HCT116 (cell line): ENCODE results near the gene MRPL37.

ENCODE experiments used
- CTCF ChIP-seq, 3 experiments: fragments of 200-600 bp in 1 of 3; sonication (generic) in 1 of 3; IDR thresholded peaks in 2 of 3; conservative IDR thresholded peaks in 1 of 3; 2 replicates each; pipeline ENCODE4 v1.5.1; 2012 to 2017; ENCODE audit warnings: low read depth in 2 of 3, low read length in 2 of 3, antibody characterized with exemption in 1 of 3, borderline replicate concordance in 1 of 3, control low read depth in 1 of 3, mild to moderate bottlenecking in 1 of 3, mixed read lengths in 1 of 3, mixed run types in 1 of 3, moderate library complexity in 1 of 3; ENCODE audit not compliant: insufficient read depth in 1 of 3
- EZH2 ChIP-seq: fragments of 200-600 bp; sonication (generic); IDR thresholded peaks from 2 replicates; pipeline ENCODE4 v1.6.1; 2017; ENCODE audit warnings: antibody characterized with exemption, mixed run types
- MAX ChIP-seq: IDR thresholded peaks from 2 replicates; pipeline ENCODE4 v1.6.1; 2012
- SIN3A ChIP-seq: IDR thresholded peaks from 2 replicates; pipeline ENCODE4 v1.6.1; 2012; ENCODE audit warnings: low read depth
- SRF ChIP-seq: IDR thresholded peaks from 2 replicates; pipeline ENCODE4 v1.6.1; 2012; ENCODE audit warnings: low read depth
- ZBTB33 ChIP-seq: IDR thresholded peaks from 2 replicates; pipeline ENCODE4 v1.6.1; 2011; ENCODE audit warnings: mild to moderate bottlenecking, low read length, moderate library complexity; ENCODE audit not compliant: insufficient replicate concordance; ENCODE audit errors: extremely low read depth

- TF ChIP-seq CTCF (IDR thresholded peaks at IDR 0.05 in 2 of 3, conservative IDR thresholded peaks at IDR 0.05 in 1 of 3; ENCODE audit: borderline replicate concordance in 1 of 3, insufficient read depth in 1 of 3, low read depth in 2 of 3, low read length in 2 of 3) = no peak
- no peak for TF ChIP-seq EZH2
- TF ChIP-seq SIN3A = no peak
- no peak for TF ChIP-seq MAX
- TF ChIP-seq SRF = no peak
- TF ChIP-seq ZBTB33 = no peak
Observed at GRCh38 chr1:54156986-54157385, 43.0 kb upstream of the MRPL37 start.
